GM21717 (cell line): ENCODE data around the gene SAMHD1.
"Not testable (repeated sequence)": the region's sequence is repeated elsewhere in the genome, so short reads cannot be mapped to it uniquely, and the experiment has no call there.

Experiments used
- ATAC-seq: cut with Tn5 transposase; IDR thresholded peaks from one replicate; pipeline ENCODE4 v1.9.1; 2021; ENCODE audit warnings: mild to moderate bottlenecking, moderate library complexity; ENCODE audit not compliant: unreplicated experiment

SAMHD1 gene

DNA sequence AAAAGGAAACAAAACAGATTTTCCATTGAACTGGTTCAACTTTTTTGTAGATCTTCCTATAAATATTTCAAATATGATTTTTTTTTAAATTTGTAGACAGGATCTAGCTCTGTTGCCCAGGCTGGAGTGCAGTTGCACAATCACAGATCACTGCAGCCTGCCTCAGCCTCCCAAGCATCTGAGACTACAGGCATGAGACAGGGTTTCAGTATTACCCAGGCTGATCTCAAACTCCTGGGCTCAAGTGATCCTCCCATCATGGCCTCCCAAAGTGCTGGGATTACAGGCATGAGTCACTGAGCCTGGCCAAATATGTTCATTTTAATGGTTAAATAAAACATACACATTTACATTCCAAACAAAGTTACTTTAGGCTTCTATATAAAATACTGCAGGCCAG, 33.6 kb downstream of the SAMHD1 start:
- no peak for ATAC-seq

GRCh38 chr20:36917240-36917639, 34.3 kb downstream of the SAMHD1 start:
- ATAC-seq = no peak

- no peak for ATAC-seq
Observed at GRCh38 chr20:36916199-36916598, 35.3 kb downstream of the SAMHD1 start.

- no peak for ATAC-seq
Observed at GRCh38 chr20:36908603-36909002, 42.9 kb downstream of the SAMHD1 start.

GRCh38 chr20:36906086-36906485, 45.4 kb downstream of the SAMHD1 start:
- not testable (repeated sequence) for ATAC-seq

DNA sequence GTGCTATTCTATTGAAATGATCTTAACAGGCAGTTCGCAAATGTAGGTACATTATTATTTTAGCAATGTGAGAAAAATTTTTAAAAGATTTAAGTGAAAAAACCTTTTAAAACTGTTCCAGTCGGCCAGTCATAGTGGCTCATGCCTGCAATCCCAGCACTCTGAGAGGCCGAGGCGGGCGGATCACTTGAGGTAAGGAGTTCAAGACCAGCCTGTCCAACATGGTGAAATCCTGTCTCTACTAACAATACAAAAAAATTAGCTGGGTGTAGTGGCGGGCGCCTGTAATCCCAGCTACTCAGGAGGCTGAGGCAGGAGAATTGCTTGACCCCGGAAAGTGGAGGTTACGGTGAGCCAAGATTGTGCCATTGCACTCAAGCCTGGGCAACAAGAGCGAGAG, 45.9 kb downstream of the SAMHD1 start:
- ATAC-seq = not testable (repeated sequence)

DNA sequence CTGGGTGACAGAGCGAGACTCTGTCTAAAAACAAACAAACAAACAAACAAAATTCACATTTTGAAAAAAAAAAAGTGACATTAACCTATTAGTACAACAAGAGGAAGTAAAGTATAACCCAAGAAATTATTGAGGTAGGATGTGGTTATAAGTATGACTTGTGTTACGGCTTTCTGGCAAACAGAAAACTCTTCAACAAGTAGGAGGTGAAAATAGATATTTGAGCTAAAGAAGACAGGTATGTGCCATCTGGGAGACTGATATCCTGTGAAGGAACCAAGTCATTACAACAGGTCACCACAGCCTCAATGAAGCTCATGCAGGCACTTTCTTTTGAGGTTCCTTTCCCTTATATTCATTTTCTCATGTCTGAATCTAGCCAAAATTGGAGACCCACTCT, 46.8 kb downstream of the SAMHD1 start:
- ATAC-seq = no peak

GRCh38 chr20:36895036-36895435, 56.5 kb downstream of the SAMHD1 start:
- no peak for ATAC-seq

DNA sequence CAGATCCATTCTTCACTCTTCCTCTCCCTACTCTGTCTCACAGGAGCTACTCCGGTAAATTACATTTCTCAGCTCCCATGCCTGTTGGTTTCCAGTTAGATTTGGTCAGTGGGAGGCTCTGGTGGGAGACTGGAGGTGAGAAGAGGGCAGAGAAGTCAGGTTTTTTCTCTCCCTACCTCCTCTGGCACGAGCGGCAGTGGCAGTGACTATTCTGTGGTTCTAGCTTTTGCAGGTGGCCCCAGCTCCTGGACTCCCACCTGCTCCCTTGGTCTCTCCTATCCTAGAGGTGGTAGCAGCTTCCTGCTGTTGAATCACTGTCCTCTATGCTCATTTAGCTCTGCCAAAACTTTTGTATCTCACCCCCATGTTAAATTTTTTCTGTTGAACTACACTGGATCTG, 57.7 kb downstream of the SAMHD1 start:
- ATAC-seq = no peak

- no peak for ATAC-seq
Observed at GRCh38 chr20:36891211-36891610, 60.3 kb downstream of the SAMHD1 start.

DNA sequence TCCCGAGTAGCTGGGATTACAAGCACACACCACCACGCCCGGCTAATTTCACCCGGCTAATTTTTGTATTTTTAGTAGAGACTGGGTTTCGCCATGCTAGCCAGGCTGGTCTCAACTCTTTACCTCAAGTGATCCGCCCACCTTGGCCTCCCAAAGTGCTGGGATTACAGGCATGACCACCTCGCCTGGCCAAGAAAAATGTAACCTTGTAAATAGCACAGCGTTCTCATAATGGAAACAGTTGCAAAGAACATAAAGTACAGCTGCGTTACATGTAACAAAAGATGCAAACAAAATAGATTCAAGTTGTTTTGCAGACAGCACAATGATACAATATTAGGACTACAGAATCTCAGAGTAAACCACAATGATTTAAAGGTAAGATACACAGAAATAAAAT, 60.9 kb downstream of the SAMHD1 start:
- no peak for ATAC-seq

- no peak for ATAC-seq
Observed at GRCh38 chr20:36888880-36889516, 62.5 kb downstream of the SAMHD1 start.

DNA sequence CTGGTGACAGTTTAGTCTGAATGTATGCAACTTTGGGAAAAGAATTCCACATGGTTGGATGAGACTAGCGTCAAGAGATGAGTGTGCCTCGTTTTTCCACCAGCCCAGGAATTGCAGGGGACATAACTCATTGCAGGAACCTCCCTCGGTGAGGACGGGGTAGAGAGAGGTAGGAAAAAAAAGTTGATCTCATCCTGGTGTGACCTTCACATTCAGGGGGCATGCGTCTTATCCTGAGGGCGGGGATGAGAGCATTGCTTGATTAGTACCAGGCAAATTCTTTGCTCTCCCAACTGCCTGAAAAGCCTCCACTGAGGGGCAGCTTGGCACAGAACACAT, 63.8 kb downstream of the SAMHD1 start:
- no peak for ATAC-seq

DNA sequence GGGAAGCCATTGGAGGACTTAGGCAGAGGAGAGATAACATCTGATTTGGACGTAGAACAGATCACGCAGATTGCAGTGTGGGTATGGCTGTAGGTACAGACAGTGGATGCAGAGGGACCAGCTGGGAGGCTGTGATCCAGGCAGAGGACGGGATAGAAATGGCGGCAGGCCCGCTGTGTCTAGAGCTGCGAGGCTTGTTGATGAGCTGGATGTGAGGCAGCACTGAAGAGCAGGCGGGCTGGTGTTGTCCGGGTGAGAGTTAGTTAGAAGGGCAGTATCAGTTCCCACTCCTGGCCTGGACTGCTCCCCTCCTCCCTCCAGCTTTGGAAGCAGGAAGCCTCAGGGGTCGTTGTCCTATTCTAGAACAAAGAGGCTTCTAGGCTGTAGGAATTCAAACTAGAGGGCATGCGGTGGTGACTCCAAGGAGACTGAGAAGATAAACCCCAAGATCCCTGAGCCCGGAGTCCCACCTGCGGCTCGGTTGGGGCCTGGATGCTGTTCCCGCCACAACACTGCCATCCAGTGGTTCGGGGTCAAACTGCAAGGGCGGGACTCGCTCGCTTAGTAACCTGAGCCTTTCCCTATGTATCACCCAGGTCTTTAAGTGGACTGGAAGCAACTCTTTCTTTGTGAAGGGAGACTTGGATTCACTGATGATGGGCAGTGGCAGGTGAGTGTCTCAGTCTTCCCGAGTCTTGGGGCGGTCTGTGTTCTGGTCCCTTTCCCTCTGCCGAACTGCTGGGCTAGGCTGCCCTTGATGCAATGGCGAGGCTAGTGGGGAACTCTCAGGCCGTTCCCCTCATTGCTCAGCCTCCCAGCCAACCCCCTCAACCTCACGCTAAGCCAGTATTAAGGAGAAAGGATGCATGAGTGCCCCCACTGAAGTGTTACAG, 64.4 kb downstream of the SAMHD1 start:
- ATAC-seq = no peak

GRCh38 chr20:36885356-36885755, 66.2 kb downstream of the SAMHD1 start:
- ATAC-seq = no peak

DNA sequence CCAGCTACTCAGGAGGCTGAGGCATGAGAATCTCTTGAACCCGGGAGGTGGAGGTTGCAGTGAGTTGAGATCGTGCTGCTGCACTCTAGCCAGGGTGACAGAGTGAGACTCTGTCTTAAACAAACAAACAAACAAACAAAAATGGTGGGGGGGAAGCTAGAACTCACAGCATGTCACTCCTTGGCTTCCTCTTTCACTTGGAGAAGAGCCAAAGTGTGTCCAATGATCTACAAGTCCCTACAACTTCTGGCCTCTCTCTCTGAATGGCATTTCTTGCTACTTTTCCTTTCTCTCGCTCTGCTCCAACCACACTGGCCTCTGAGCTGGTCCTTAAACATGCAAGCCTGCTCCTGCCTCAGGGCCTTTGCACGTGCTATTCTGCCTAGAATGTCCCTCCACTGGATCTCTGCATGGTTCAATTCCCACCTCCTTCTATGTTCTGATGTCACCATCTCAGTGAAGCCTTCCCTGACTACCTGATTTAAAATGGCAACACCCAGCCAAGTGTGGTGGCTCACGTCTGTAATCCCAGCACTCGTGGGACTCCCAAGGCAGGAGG, 67.5 kb downstream of the SAMHD1 start:
- no peak for ATAC-seq

- ATAC-seq = no peak
Observed at GRCh38 chr20:36881888-36882287, 69.6 kb downstream of the SAMHD1 start.

DNA sequence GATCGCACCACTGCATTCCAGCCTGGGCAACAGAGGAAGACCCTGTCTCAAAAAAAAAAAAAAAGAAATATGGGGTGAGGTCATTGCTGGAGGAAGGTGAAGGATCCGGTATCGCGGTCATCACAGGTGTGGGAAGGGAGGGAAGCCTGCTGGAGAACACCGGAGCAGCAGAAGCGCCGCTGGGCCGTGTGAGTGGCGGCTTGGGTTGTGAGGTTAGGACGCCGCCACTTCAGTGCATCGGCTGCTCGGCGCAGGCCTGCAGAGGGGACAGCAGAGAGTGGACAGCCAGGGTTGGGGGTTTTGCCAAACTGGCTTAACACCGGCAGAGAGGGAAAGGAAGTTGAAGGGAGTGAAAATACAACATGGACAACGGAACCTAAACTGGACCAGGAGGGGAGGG, 70.2 kb downstream of the SAMHD1 start:
- no peak for ATAC-seq

- no peak for ATAC-seq
Observed at GRCh38 chr20:36880741-36881250, 70.7 kb downstream of the SAMHD1 start.

GRCh38 chr20:36878941-36879340, 72.6 kb downstream of the SAMHD1 start:
- ATAC-seq = no peak

DNA sequence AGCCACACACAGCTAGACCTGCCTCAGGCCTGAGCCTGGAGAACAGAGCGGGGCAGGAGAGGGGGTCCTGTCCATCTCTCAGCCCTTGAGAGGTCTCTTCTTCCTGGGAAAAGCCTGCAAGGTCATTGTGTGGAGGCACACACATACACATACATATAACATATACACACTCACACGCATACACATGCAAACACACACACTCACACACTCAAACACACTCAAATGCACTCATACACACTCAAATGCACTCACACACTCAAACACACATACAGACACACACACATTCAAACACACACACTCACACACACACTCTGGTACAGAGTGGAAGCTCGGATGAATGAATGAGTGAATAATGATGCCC, 75.1 kb downstream of the SAMHD1 start:
- no peak for ATAC-seq
